ENCODE data around the gene APOL2. TPM values are rescaled to one million over a fixed set of nuclear protein-coding genes. Genes with fewer than 3 reads are reported as not detected.

The APOL2 gene
- polyA plus RNA-seq, 6 donors from 2014 or later: 5.9 to 11.8 (median 8.0) TPM

GRCh38 chr22:36245805-36246356, 6.6 kb upstream of the APOL2 start:
- ATAC-seq (ENCODE audit: low read depth in 2 of 2) (no peak), DNase-seq (no peak)
- peaks cover 0 to 3% (median 0%) of the 10 kb centered on the region in 3 donors for H3K4me1 Mint-ChIP-seq
- peaks cover 0 to 6% (median 0%) of the 10 kb centered on the region in 3 donors for H3K27me3 Mint-ChIP-seq
- H3K36me3 Mint-ChIP-seq: peaks cover 0 to 7% of the 10 kb centered on the region in 2 donors
- H3K9me3 Mint-ChIP-seq: peaks cover 3 to 11% (median 4%) of the 10 kb centered on the region in 7 donors
- no peak overlapping the region for H3K4me3 Mint-ChIP-seq
- peak overlapping the region in 1 of 6 donors; percentile 37 for H3K27ac Mint-ChIP-seq

DNA sequence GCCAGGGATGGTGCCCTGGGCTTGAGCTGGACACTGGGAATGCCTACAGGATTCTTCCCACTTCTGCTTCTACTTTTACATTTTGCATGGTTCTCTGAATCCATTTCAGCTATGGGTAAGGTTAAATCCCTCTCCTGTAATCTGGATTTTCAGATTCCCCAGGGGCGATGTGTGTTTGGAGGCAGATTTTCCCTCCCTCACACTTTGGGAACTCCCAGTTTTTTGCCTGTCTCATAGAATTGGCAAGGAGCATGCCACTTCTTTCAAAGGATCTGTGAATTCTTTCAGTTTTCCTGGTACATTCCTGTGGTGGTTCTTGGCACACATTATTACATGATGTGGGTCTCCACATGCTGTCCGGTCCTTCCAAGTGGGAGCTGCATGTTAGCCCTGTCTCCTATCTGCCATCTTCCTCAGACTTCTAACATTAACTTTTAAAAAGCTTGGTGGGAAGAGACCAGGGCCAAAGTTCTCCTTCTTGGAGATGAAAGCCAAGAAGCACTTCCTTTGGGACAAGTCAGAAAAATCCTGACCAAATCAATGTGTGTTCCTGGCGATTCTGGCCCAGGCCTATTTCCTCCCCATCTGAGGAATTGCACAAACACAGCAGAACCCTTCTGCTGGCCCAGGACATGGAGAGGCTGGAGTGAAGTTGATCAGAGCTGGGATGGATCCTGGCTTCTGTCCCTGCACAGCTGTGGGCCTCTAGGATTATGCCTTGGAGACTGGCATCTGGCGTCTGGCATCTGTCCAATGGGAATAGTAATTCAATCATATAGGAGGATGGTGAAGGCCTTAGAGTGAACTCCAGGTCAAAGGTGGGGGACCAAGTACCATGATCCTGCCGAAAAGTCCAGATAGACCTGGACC, 5.4 kb upstream of the APOL2 start:
- Mint-ChIP-seq H3K4me3 (peak overlapping the region in 1 of 8 donors; percentile 47), H3K27me3 (peaks cover 0 to 6% (median 0%) of the 10 kb centered on the region in 3 donors), H3K27ac (peak overlapping the region in 2 of 6 donors; percentile 57 to 60), H3K9me3 (peaks cover 3 to 11% (median 4%) of the 10 kb centered on the region in 7 donors), H3K4me1 (peaks cover 5 to 7% (median 7%) of the 10 kb centered on the region in 3 donors), H3K36me3 (peaks cover 0 to 7% of the 10 kb centered on the region in 2 donors)
- no peak for DNase-seq
- ATAC-seq (ENCODE audit: low read depth in 2 of 2): no peak

- no peak overlapping the region for H3K27ac Mint-ChIP-seq
- H3K27me3 Mint-ChIP-seq: peaks cover 0 to 6% (median 0%) of the 10 kb centered on the region in 3 donors
- peaks cover 3 to 11% (median 4%) of the 10 kb centered on the region in 7 donors for H3K9me3 Mint-ChIP-seq
- peaks cover 13 to 15% (median 15%) of the 10 kb centered on the region in 3 donors for H3K4me1 Mint-ChIP-seq
- peaks cover 0 to 7% of the 10 kb centered on the region in 2 donors for H3K36me3 Mint-ChIP-seq
- no peak for ATAC-seq (ENCODE audit: low read depth in 2 of 2)
- DNase-seq: no peak
- no peak overlapping the region for H3K4me3 Mint-ChIP-seq
Measured at GRCh38 chr22:36243986-36244385, 4.7 kb upstream of the APOL2 start.

- H3K27me3 Mint-ChIP-seq: no peaks in the 10 kb centered on the region
- DNase-seq: no peak
- peaks cover 5 to 17% of the 10 kb centered on the region in 2 donors for H3K36me3 Mint-ChIP-seq
- peaks cover 0 to 11% (median 4%) of the 10 kb centered on the region in 7 donors for H3K9me3 Mint-ChIP-seq
- H3K4me3 Mint-ChIP-seq: peak overlapping the region; percentile 91 to 99 (median 98)
- H3K27ac Mint-ChIP-seq: peak overlapping the region; percentile 94 to 98 (median 96)
- ATAC-seq (ENCODE audit: low read depth in 2 of 2): no peak
- H3K4me1 Mint-ChIP-seq: peaks cover 33 to 59% (median 47%) of the 10 kb centered on the region in 3 donors
Measured at GRCh38 chr22:36239150-36239400, 252 bp downstream of the APOL2 start.

- peak overlapping the region; percentile 91 to 99 (median 98) for H3K4me3 Mint-ChIP-seq
- H3K4me1 Mint-ChIP-seq: peaks cover 39 to 64% (median 51%) of the 10 kb centered on the region in 3 donors
- H3K27me3 Mint-ChIP-seq: no peaks in the 10 kb centered on the region
- ATAC-seq (ENCODE audit: low read depth in 2 of 2) (no peak), DNase-seq (no peak)
- peak overlapping the region; percentile 94 to 98 (median 96) for H3K27ac Mint-ChIP-seq
- peaks cover 7 to 22% of the 10 kb centered on the region in 2 donors for H3K36me3 Mint-ChIP-seq
- H3K9me3 Mint-ChIP-seq: peaks cover 0 to 11% (median 4%) of the 10 kb centered on the region in 7 donors
Measured at GRCh38 chr22:36238373-36239149, 766 bp downstream of the APOL2 start.

DNA sequence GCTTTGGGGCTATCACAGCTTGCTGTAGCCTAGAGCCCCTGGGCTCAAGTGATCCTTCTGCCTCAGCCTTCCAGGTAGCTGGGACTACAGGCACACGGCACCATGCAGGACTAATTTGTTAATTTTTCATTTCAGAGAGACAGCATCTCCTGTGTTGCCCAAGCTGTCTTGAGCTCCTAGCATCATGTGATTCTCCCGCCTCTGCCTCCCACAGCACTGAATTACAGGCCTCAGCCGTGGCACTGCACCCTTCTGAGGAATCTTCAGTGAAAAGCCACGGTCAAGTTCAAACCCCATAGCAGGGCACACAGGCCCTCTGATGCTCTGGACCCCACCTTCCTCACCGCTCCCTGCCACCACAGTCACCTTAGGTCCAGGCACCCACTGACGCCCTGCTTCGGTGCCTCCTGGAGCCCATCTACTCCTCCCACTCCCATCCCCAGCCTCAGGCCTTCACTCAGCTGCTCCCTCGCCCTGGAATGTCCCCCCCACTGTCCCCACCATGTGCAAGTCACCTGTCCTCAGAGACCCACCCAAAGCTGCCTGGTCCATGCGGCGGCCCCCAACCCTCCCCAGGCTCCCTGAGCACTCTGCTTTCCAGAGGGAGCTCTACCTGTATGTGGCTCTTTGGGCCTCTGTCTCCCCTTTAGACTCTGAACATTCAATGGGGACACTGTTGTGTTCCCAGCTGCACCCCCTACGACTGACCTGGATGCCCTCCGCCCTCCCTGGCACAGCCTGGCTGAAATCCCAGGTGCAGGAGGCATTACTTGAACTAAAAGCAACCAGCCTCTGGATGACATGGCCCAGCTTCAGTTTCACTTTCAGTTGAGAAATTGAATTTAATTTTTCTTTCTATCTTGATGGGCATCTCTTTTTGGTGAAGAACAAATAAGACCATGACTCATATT, 1.6 kb downstream of the APOL2 start:
- H3K27ac Mint-ChIP-seq: peak overlapping the region in 5 of 6 donors; percentile 12 to 97 (median 94)
- peaks cover 47 to 72% (median 58%) of the 10 kb centered on the region in 3 donors for H3K4me1 Mint-ChIP-seq
- ATAC-seq (ENCODE audit: low read depth in 2 of 2): no peak
- peaks cover 10 to 30% of the 10 kb centered on the region in 2 donors for H3K36me3 Mint-ChIP-seq
- H3K27me3 Mint-ChIP-seq: no peaks in the 10 kb centered on the region
- peaks cover 0 to 7% (median 3%) of the 10 kb centered on the region in 7 donors for H3K9me3 Mint-ChIP-seq
- peak overlapping the region; percentile 91 to 99 (median 98) for H3K4me3 Mint-ChIP-seq
- no peak for DNase-seq

DNA sequence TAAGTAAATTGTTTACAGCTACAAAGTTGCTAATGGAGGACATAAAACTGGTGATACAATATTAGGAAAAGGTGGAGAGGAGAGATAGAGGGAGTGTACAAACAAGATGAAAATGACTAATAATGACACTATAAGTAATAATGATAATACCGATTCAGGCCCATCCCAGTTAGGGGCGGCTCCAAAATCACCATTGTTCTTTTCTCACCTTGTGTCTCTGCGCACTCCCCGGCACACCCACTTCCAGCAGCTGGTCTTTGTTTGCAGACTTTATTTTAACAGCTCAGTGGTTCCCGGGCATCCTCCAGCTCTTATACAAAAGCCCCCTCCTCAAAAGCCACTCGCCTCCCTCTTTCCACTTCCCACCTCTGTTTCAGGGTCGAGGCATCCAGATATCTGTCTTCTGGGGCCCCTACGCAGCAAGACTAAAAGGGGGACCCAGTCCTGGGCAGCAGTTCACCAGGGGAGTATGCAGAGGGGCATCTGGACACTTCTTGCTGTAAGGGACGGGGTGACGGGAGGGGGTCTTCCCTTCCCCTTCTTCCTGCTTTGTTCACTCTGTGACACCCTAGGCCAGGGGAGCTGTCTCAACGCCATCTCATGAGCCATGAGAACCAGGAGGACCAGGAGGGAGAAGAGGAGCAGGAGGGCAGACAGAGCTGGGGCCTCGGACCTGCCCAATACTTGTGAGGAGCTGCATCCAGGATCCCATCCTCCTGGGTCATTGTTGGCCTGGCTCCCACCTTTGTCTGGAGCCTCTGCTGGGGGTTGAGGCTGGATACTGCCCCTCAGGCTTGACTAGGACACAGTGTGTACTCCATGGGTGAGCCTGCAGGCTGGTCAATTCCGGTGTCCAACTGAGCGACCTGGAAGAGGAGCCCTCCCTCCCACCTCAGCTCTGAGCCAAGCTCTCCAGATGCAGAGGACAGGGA, 2.7 kb downstream of the APOL2 start:
- no peak overlapping the region for H3K27ac Mint-ChIP-seq
- peaks cover 17 to 41% of the 10 kb centered on the region in 2 donors for H3K36me3 Mint-ChIP-seq
- ATAC-seq (ENCODE audit: low read depth in 2 of 2) (no peak), DNase-seq (no peak)
- peak overlapping the region in 5 of 8 donors; percentile 22 to 98 (median 61) for H3K4me3 Mint-ChIP-seq
- H3K4me1 Mint-ChIP-seq: peaks cover 54 to 80% (median 65%) of the 10 kb centered on the region in 3 donors
- H3K9me3 Mint-ChIP-seq: no peaks in the 10 kb centered on the region
- no peaks in the 10 kb centered on the region for H3K27me3 Mint-ChIP-seq

- Mint-ChIP-seq H3K9me3 (no peaks in the 10 kb centered on the region), H3K4me1 (peaks cover 54 to 80% (median 65%) of the 10 kb centered on the region in 3 donors), H3K36me3 (peaks cover 17 to 44% of the 10 kb centered on the region in 2 donors), H3K4me3 (peak overlapping the region in 4 of 8 donors; percentile 13 to 73 (median 42)), H3K27me3 (no peaks in the 10 kb centered on the region), H3K27ac (peak overlapping the region in 2 of 6 donors; percentile 1 to 30)
- DNase-seq (no peak), ATAC-seq (ENCODE audit: low read depth in 2 of 2) (no peak)
Measured at GRCh38 chr22:36235585-36235984, 3.7 kb downstream of the APOL2 start.

DNA sequence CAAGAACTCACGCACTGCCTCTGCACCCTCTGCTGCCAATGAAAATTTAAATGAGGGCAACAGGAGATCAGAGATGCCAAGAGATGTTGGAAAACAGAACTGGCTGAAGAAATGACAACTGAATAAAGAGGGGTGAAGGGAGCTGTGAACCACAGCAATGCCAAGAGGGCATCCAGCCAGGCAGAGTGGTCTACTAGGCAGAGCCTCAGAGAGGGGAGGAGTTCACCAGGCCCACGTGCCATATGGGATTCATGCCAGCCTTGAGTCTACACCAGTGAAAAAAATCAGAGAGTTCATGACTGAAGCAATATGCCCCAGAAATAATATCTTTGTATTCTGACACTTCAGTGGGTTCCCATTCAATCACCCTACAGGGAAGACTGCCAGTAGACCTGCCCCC, 4.4 kb downstream of the APOL2 start:
- H3K27me3 Mint-ChIP-seq: no peaks in the 10 kb centered on the region
- H3K4me1 Mint-ChIP-seq: peaks cover 52 to 74% (median 62%) of the 10 kb centered on the region in 3 donors
- DNase-seq (no peak), ATAC-seq (ENCODE audit: low read depth in 2 of 2) (no peak)
- no peaks in the 10 kb centered on the region for H3K9me3 Mint-ChIP-seq
- H3K27ac Mint-ChIP-seq: no peak overlapping the region
- peak overlapping the region in 1 of 8 donors; percentile 67 for H3K4me3 Mint-ChIP-seq
- peaks cover 17 to 44% of the 10 kb centered on the region in 2 donors for H3K36me3 Mint-ChIP-seq

DNA sequence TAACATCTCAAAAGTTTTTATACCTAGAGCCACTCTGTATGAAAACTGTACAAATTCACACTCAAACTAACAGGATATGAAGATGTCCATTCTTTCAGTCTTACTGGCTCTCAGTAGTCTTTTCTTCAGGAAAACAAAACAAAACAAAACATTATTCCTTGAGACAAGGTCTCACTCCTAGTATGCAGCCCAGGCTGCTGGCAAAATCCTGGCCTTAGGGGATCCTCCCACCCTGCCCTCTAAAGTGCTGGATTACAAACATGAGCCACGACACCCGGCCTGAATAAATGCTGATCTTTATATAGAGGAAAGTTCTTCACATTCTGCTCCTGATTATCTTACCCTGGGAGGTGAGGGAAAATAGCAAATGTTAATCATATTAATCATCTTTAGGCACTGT, 5.1 kb downstream of the APOL2 start:
- Mint-ChIP-seq H3K4me1 (peaks cover 45 to 67% (median 55%) of the 10 kb centered on the region in 3 donors), H3K27me3 (no peaks in the 10 kb centered on the region), H3K9me3 (no peaks in the 10 kb centered on the region), H3K4me3 (no peak overlapping the region), H3K27ac (peak overlapping the region in 2 of 6 donors; percentile 69 to 71), H3K36me3 (peaks cover 21 to 50% of the 10 kb centered on the region in 2 donors)
- no peak for DNase-seq
- ATAC-seq (ENCODE audit: low read depth in 2 of 2): no peak

DNA sequence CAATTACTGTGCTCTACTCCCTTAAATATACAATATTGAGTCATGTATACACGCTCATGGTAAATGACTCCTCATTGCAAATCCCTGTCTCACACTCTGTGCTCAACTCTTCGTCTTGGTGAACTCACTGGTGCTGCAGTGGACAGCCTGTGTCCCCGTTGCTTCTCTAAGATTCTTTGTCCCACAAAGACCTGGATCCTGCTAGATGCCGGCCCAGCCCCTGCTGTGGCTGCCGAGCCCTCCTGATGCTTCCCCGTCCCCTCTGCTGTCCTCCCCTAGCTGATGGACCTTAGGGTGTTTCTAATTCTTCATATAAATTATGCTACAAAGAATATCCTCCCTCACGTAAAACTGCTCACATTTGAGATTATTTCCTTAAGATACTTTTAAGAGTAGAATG, 5.5 kb downstream of the APOL2 start:
- Mint-ChIP-seq H3K36me3 (peaks cover 22 to 54% of the 10 kb centered on the region in 2 donors), H3K4me1 (peaks cover 41 to 63% (median 51%) of the 10 kb centered on the region in 3 donors), H3K4me3 (no peak overlapping the region), H3K27me3 (no peaks in the 10 kb centered on the region), H3K9me3 (no peaks in the 10 kb centered on the region), H3K27ac (peak overlapping the region in 2 of 6 donors; percentile 69 to 71)
- DNase-seq: no peak
- ATAC-seq (ENCODE audit: low read depth in 2 of 2): no peak
